Adrenal gland (tissue), 12 donors: ENCODE measurements around the gene MS4A6E. TPM values are rescaled to one million over a fixed set of nuclear protein-coding genes. Genes with fewer than 3 reads are reported as not detected.

Source experiments
- DNase-seq, 7 donors: peaks; one replicate each; pipeline ENCODE4 v3.0.0-alpha.2; 2019 to 2020
- H3K27ac ChIP-seq, 5 donors: fragments of 200-600 bp; sonication (generic) in 4 of 5; 1 replicate in 3 of 5; 2 replicates in 2 of 5; pipeline versions ENCODE4 v1.5.1 to v1.8.0; 2016 to 2020; ENCODE audit warnings: mild to moderate bottlenecking in 1 of 5
- H3K27me3 ChIP-seq: fragments of 200-600 bp; 2 replicates; pipeline ENCODE4 v1.8.0; 2021
- H3K36me3 ChIP-seq, 2 donors: fragments of 200-600 bp; replicated peaks in 1 of 2; 1 replicate in 1 of 2; 2 replicates in 1 of 2; pipeline versions ENCODE4 v1.5.1 to v1.8.0; 2018 to 2022
- H3K4me1 ChIP-seq, 2 donors: fragments of 200-600 bp; replicated peaks in 1 of 2; 1 replicate in 1 of 2; 2 replicates in 1 of 2; pipeline versions ENCODE4 v1.5.1 to v1.8.0; 2018 to 2021
- H3K4me3 ChIP-seq, 4 donors: fragments of 200-600 bp; sonication (generic) in 3 of 4; one replicate each; pipeline ENCODE4 v1.5.1; 2016 to 2018
- H3K9me3 ChIP-seq, 3 donors: fragments of 200-600 bp; sonication (generic) in 1 of 3; replicated peaks in 1 of 3; 1 replicate in 2 of 3; 2 replicates in 1 of 3; pipeline versions ENCODE4 v1.5.1 to v1.8.0; 2016 to 2021
- CTCF ChIP-seq, 6 experiments: fragments of 450-650 bp in 4 of 6; fragments of 200-600 bp in 2 of 6; sonication (generic) in 1 of 6; IDR thresholded peaks; 1 replicate in 5 of 6; 2 replicates in 1 of 6; pipeline versions ENCODE4 v1.5.1 to v1.8.0; 2016 to 2021; ENCODE audit warnings: antibody characterized with exemption in 6 of 6, mild to moderate bottlenecking in 2 of 6, moderate library complexity in 1 of 6
- POLR2A ChIP-seq, 2 donors: fragments of 450-650 bp; IDR thresholded peaks; one replicate each; pipeline ENCODE4 v1.6.1; 2017; ENCODE audit warnings: antibody characterized with exemption in 2 of 2, mild to moderate bottlenecking in 2 of 2, moderate library complexity in 1 of 2
- WGBS, 4 donors: extraction: QIAGEN DNeasy Blood & Tissue Kit in 2 of 4; methylation state at CpG; one replicate each; pipeline versions ENCODE4 v1.1.5 to v1.1.7; 2013 to 2017; 5-methylcytosine and 5-hydroxymethylcytosine counted together
- intact Hi-C, 2 donors: fragments of 100-400 bp; cut with DNase I; formaldehyde crosslinking; loops; one replicate each; pipeline versions ENCODE4 v1.14.1 to v1.15.0; 2022 to 2023
- polyA plus RNA-seq, 3 donors: library from polyadenylated mRNA; stranded (reverse); fragments of 200-250 nt in 2 of 3; fragments of 350-450 nt in 1 of 3; fragmentation: Illumina TruSeq in 1 of 3; extraction: RNeasy Lipid Tissue Mini Kit (QIAGEN cat#74804) in 1 of 3; gene quantifications; one replicate each; pipeline ENCODE4 v1.2.3, GENCODE V29; 2013 to 2014
- total RNA-seq, 9 donors: library from RNA; depleted of rRNA in 4 of 9; stranded (reverse); fragments of >200 nt in 4 of 9; fragments of 120-200 nt in 1 of 9; fragmentation: NEBNext Ultra II Directional in 1 of 9; extraction: Animal tissue kit (Norgen Biotek cat#: 25700) in 1 of 9; gene quantifications; one replicate each; pipeline versions ENCODE4 v1.1.0 to v1.2.4, GENCODE V29; 2013 to 2023
- donor health status: healthy with polysubstance abuse.
- donor health status: Bipolar disorder and iron deficiency.
- donor health status: DM: yes; HTN: yes; CAD: no.
- donor health status: DM: no; HTN: no; CAD: no.
- donor health status: DM: no; HTN: no; CAD: no.
- donor health status: DM: yes; HTN: yes; CAD: no.

The MS4A6E gene
- total and polyA plus RNA-seq, 12 donors, result 11.2 TPM; not detected in 11

GRCh38 chr11:60315871-60316270 is 11.2 kb upstream of the MS4A6E start:
- H3K4me1 ChIP-seq, result no peaks in the 10 kb centered on the region
- H3K4me3 ChIP-seq, result no peak overlapping the region
- H3K27me3 ChIP-seq, result no peaks in the 10 kb centered on the region
- no peak for TF ChIP-seq POLR2A (IDR thresholded peaks at IDR 0.05)
- TF ChIP-seq CTCF (IDR thresholded peaks at IDR 0.05), result no peak
- no peaks in the 10 kb centered on the region for H3K9me3 ChIP-seq
- H3K27ac ChIP-seq, result peak overlapping the region in 1 of 5 donors; percentile 1
- DNase-seq, result no peak
- intact Hi-C loops, result no loop called here
- H3K36me3 ChIP-seq, result no peaks in the 10 kb centered on the region

- Histone ChIP-seq H3K9me3 (no peaks in the 10 kb centered on the region), H3K27me3 (no peaks in the 10 kb centered on the region), H3K4me1 (no peaks in the 10 kb centered on the region), H3K4me3 (no peak overlapping the region), H3K27ac (peak overlapping the region in 1 of 5 donors; percentile 1), H3K36me3 (no peaks in the 10 kb centered on the region)
- intact Hi-C loops, result no loop called here
- no peak for TF ChIP-seq POLR2A (IDR thresholded peaks at IDR 0.05)
- TF ChIP-seq CTCF (IDR thresholded peaks at IDR 0.05), result no peak
- WGBS, 4 donors, result 51 to 71% (median 54%) methylated on average over 2 of the region's 2 CpGs
- DNase-seq, result no peak
These were observed 10.7 kb upstream of the MS4A6E start for GRCh38 chr11:60316317-60316716.

DNA sequence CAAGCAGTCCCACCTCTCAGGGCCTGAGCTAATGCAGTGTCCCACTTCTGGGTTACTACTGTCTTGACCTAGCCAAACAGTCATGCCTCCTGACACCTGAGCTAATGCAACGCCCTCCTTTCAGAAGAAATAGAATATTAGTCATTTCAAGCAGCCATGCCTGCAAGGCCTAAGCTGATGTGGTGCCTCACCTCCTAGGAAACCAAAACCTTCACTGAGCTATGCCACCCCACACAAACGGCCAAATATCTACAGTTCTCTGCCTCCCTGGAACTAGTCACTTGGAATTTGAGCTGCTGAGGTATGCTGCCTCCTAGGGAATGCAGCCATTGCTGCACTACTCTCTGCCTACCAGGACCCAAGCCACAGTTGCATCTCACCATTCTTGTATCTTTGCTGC is 8.3 kb upstream of the MS4A6E start:
- TF ChIP-seq CTCF (IDR thresholded peaks at IDR 0.05), result no peak
- no peak for TF ChIP-seq POLR2A (IDR thresholded peaks at IDR 0.05)
- H3K27me3 ChIP-seq, result no peaks in the 10 kb centered on the region

GRCh38 chr11:60321051-60321450 is 6.0 kb upstream of the MS4A6E start:
- H3K4me1 ChIP-seq, result no peaks in the 10 kb centered on the region
- H3K27ac ChIP-seq, result no peak overlapping the region
- no peak for TF ChIP-seq CTCF (IDR thresholded peaks at IDR 0.05)
- no peak for TF ChIP-seq POLR2A (IDR thresholded peaks at IDR 0.05)
- H3K4me3 ChIP-seq, result no peak overlapping the region
- intact Hi-C loops, result no loop called here
- H3K9me3 ChIP-seq, result no peaks in the 10 kb centered on the region
- DNase-seq, result no peak
- H3K36me3 ChIP-seq, result no peaks in the 10 kb centered on the region
- no peaks in the 10 kb centered on the region for H3K27me3 ChIP-seq

More for the DNA sequence above, 8.3 kb upstream of the MS4A6E start:
- Histone ChIP-seq H3K36me3 (no peaks in the 10 kb centered on the region), H3K4me3 (no peak overlapping the region), H3K9me3 (no peaks in the 10 kb centered on the region), H3K27ac (no peak overlapping the region), H3K4me1 (no peaks in the 10 kb centered on the region)
- 58 to 70% (median 60%) methylated on average over 1 to 2 of the region's 2 CpGs for WGBS, 4 donors
- intact Hi-C loops, result no loop called here
- DNase-seq, result no peak
